K562 (cell line): ENCODE measurements around the gene HDGFL2. TPM values are rescaled to one million over a fixed set of nuclear protein-coding genes. Genes with fewer than 3 reads are reported as not detected.

Experiments used
- ATAC-seq: fragments of 200-7000 bp; cut with Tn5 transposase; 3 replicates; pipeline ENCODE4 v1.9.1; 2020; ENCODE audit warnings: moderate library complexity
- BruUV-seq: library from RNA; stranded (reverse); fragments of 400-500 nt; replicated peaks from 2 replicates; lab custom pipeline; 2021; lab: Mats Ljungman, UMichigan
- CTCF ChIA-PET: fragments of 300-600 bp; formaldehyde crosslinking; extraction: SDS; loops from one replicate; lab custom pipeline; 2021; ENCODE audit warnings: low intra/inter-chr PET ratio; lab: Yijun Ruan, JAX
- POLR2A ChIA-PET: fragments of 300-600, 350-650 bp; sonication (Branson Sonifier 250); formaldehyde crosslinking; extraction: SDS; loops from one replicate; lab custom pipeline; 2021; ENCODE audit warnings: antibody characterized with exemption, inconsistent platforms; lab: Yijun Ruan, JAX
- DNase-seq, 4 experiments: peaks; one replicate each; pipeline versions ENCODE4 v3.0.0 to v3.0.0-alpha.2; 2011 to 2018; ENCODE audit warnings: low spot score in 3 of 4, mixed read lengths in 3 of 4; ENCODE audit errors: extremely low read depth in 1 of 4
- FAIRE-seq: peaks from 2 replicates; lab custom pipeline; 2011; peaks lifted over from hg19 to GRCh38; lab: Jason Lieb, UNC
- H2AFZ ChIP-seq: 2 replicates; pipeline ENCODE4 v1.6.0; 2011; ENCODE audit warnings: low read depth, low read length, control low read depth, inconsistent platforms
- H3K27ac ChIP-seq: fragments of 200-600 bp; 3 replicates; pipeline ENCODE4 v1.8.0; 2011; ENCODE audit warnings: low read depth, mild to moderate bottlenecking, control low read depth, inconsistent platforms, low read length, moderate library complexity, mixed read lengths; ENCODE audit errors: extremely low read depth
- H3K27me3 ChIP-seq, 2 experiments: fragments of 300-600 bp in 1 of 2; 2 replicates in 1 of 2; 3 replicates in 1 of 2; pipeline versions ENCODE4 v1.6.0 to v1.8.0; 2011; ENCODE audit warnings: inconsistent platforms in 2 of 2, low read length in 2 of 2, mild to moderate bottlenecking in 1 of 2, mixed read lengths in 1 of 2, moderate library complexity in 1 of 2; ENCODE audit not compliant: control insufficient read depth in 2 of 2, insufficient read depth in 2 of 2
- H3K36me3 ChIP-seq: fragments of 300-600 bp; 3 replicates; pipeline ENCODE4 v1.8.0; 2011; ENCODE audit warnings: mild to moderate bottlenecking, low read length, inconsistent platforms; ENCODE audit not compliant: control insufficient read depth, insufficient read depth
- H3K4me1 ChIP-seq, 2 experiments: fragments of 200-600 bp in 1 of 2; replicated peaks in 1 of 2; 2 replicates in 1 of 2; 3 replicates in 1 of 2; pipeline versions ENCODE4 v1.5.1 to v1.8.0; 2011; ENCODE audit warnings: inconsistent platforms in 2 of 2, low read length in 2 of 2, mild to moderate bottlenecking in 1 of 2, mixed read lengths in 1 of 2, moderate library complexity in 1 of 2; ENCODE audit not compliant: control insufficient read depth in 2 of 2, insufficient read depth in 2 of 2
- H3K4me2 ChIP-seq: 2 replicates; pipeline ENCODE4 v1.6.1; 2011; ENCODE audit warnings: low read length, control low read depth, inconsistent platforms, mixed read lengths; ENCODE audit not compliant: insufficient read depth
- H3K4me3 ChIP-seq: fragments of 200-600 bp; sonication (generic), shearing (Covaris generic); 2 replicates; pipeline ENCODE4 v1.5.1; 2016; ENCODE audit warnings: control low read depth, inconsistent platforms
- H3K79me2 ChIP-seq: fragments of 200-600 bp; 3 replicates; pipeline ENCODE4 v1.8.0; 2011; ENCODE audit warnings: low read length, inconsistent platforms; ENCODE audit not compliant: control insufficient read depth, insufficient read depth
- H3K9ac ChIP-seq, 2 experiments: 2 replicates each; pipeline versions ENCODE4 v1.6.0 to v1.6.1; 2011; ENCODE audit warnings: low read depth in 2 of 2, low read length in 2 of 2, control low read depth in 1 of 2, inconsistent platforms in 1 of 2, mild to moderate bottlenecking in 1 of 2, mixed read lengths in 1 of 2; ENCODE audit not compliant: insufficient read depth in 1 of 2
- H3K9me1 ChIP-seq: one replicate; pipeline ENCODE4 v1.6.0; 2011; ENCODE audit warnings: inconsistent platforms, mild to moderate bottlenecking, low read length, moderate library complexity; ENCODE audit not compliant: control insufficient read depth, insufficient read depth
- H3K9me3 ChIP-seq: replicated peaks from 2 replicates; pipeline ENCODE4 v1.5.1; 2011; ENCODE audit warnings: low read depth, low read length, inconsistent platforms; ENCODE audit not compliant: control insufficient read depth, insufficient read depth
- H4K20me1 ChIP-seq: replicated peaks from 2 replicates; pipeline ENCODE4 v1.6.1; 2011; ENCODE audit warnings: low read length, inconsistent platforms, mixed read lengths; ENCODE audit not compliant: control insufficient read depth, insufficient read depth
- CTCF ChIP-seq, 3 experiments: IDR thresholded peaks in 2 of 3; conservative IDR thresholded peaks in 1 of 3; 2 replicates each; pipeline ENCODE4 v1.5.1; 2011 to 2012; ENCODE audit warnings: low read length in 3 of 3, mild to moderate bottlenecking in 3 of 3, control low read depth in 2 of 3, improper control_type of control experiment in 1 of 3, inconsistent platforms in 1 of 3, low read depth in 1 of 3, mixed read lengths in 1 of 3, moderate library complexity in 1 of 3; ENCODE audit not compliant: insufficient read depth in 2 of 3
- FOSL1 ChIP-seq: fragments of 200-800 bp; sonication (Bioruptor generic); conservative IDR thresholded peaks from 2 replicates; pipeline ENCODE4 v1.6.1; 2016; ENCODE audit warnings: missing genetic modification characterization, missing compliant biosample characterization
- GTF2A2 ChIP-seq: IDR thresholded peaks from 2 replicates; pipeline ENCODE4 v1.6.1; 2016; ENCODE audit warnings: mild to moderate bottlenecking, missing genetic modification characterization, missing compliant biosample characterization
- HMGN3 ChIP-seq: IDR thresholded peaks from 2 replicates; pipeline ENCODE4 v1.6.1; 2011; ENCODE audit warnings: borderline replicate concordance, low read depth, mild to moderate bottlenecking, mixed read lengths, low read length; ENCODE audit not compliant: insufficient read length; ENCODE audit errors: extremely low read depth
- MYBL2 ChIP-seq, 2 experiments: fragments of 450-650 bp in 1 of 2; sonication (generic) in 1 of 2; formaldehyde crosslinking in 1 of 2; IDR thresholded peaks; 2 replicates each; pipeline versions ENCODE4 v1.6.1 to v1.8.1; 2017 to 2022; ENCODE audit warnings: borderline replicate concordance in 1 of 2, inconsistent platforms in 1 of 2, low read depth in 1 of 2, mild to moderate bottlenecking in 1 of 2, missing genetic modification reagents in 1 of 2, moderate library complexity in 1 of 2
- NCOA1 ChIP-seq: fragments of 450-650 bp; IDR thresholded peaks from 2 replicates; pipeline ENCODE4 v1.6.1; 2016; ENCODE audit warnings: low read depth
- NFIX ChIP-seq: fragments of 250-450 bp; sonication (Bioruptor Pico); IDR thresholded peaks from 2 replicates; pipeline ENCODE4 v1.4.0; 2020; ENCODE audit warnings: low read depth, mild to moderate bottlenecking, moderate library complexity
- NRF1 ChIP-seq, 2 experiments: fragments of 450-650 bp; IDR thresholded peaks in 1 of 2; conservative IDR thresholded peaks in 1 of 2; 2 replicates each; pipeline ENCODE4 v1.6.1; 2014; ENCODE audit warnings: mild to moderate bottlenecking in 2 of 2
- POLR2G ChIP-seq: fragments of 200-400 bp; formaldehyde crosslinking; IDR thresholded peaks from 2 replicates; pipeline ENCODE4 v1.6.1; 2017; ENCODE audit warnings: low read depth, mild to moderate bottlenecking, antibody characterized with exemption, low read length, moderate library complexity
- PTRF ChIP-seq: fragments of 450-650 bp; IDR thresholded peaks from 2 replicates; pipeline ENCODE4 v1.6.1; 2016; ENCODE audit warnings: mild to moderate bottlenecking, missing genetic modification characterization, missing compliant biosample characterization
- RBFOX2 ChIP-seq: fragments of 200-400 bp; formaldehyde crosslinking; IDR thresholded peaks from 2 replicates; pipeline ENCODE4 v1.6.1; 2017; ENCODE audit warnings: low read depth, mild to moderate bottlenecking, low read length, moderate library complexity
- SIN3A ChIP-seq, 2 experiments: fragments of 150-350 bp in 1 of 2; IDR thresholded peaks; 2 replicates each; pipeline ENCODE4 v1.6.1; 2011 to 2016; ENCODE audit warnings: borderline replicate concordance in 2 of 2, low read depth in 2 of 2, low read length in 2 of 2, mild to moderate bottlenecking in 2 of 2, moderate library complexity in 2 of 2; ENCODE audit not compliant: control insufficient read depth in 1 of 2
- SP1 ChIP-seq: sonication (generic); formaldehyde crosslinking; IDR thresholded peaks from 2 replicates; pipeline ENCODE4 v1.8.1; 2022; ENCODE audit warnings: mild to moderate bottlenecking, missing genetic modification reagents
- SPI1 ChIP-seq: IDR thresholded peaks from 2 replicates; pipeline ENCODE4 v1.6.1; 2011; ENCODE audit warnings: low read depth, low read length, control low read depth, borderline replicate concordance
- ZFP36 ChIP-seq: fragments of 150-350 bp; IDR thresholded peaks from 2 replicates; pipeline ENCODE4 v1.6.1; 2018; ENCODE audit warnings: low read length, low read depth; ENCODE audit not compliant: partially characterized antibody
- ZNF431 ChIP-seq: sonication (generic); formaldehyde crosslinking; IDR thresholded peaks from 2 replicates; pipeline ENCODE4 v1.8.0; 2022; ENCODE audit warnings: mild to moderate bottlenecking, missing genetic modification reagents
- WGBS: fragments of 100-300 bp; shearing (Covaris generic); methylation state at CpG from one replicate; pipeline ENCODE4 v1.1.6; 2016; ENCODE audit warnings: low coverage, mixed read lengths; ENCODE audit not compliant: insufficient coverage; ENCODE audit errors: missing lambda C conversion rate; 5-methylcytosine and 5-hydroxymethylcytosine counted together
- in situ Hi-C: fragments of 300-500 bp; cut with MboI; formaldehyde crosslinking; loops from 4 replicates; pipeline ENCODE4 v1.15.0; 2018; ENCODE audit warnings: inconsistent platforms, mixed read lengths
- intact Hi-C: fragments of 100-400 bp; cut with micrococcal nuclease; formaldehyde crosslinking; loops from 2 replicates; pipeline ENCODE4 v1.14.2; 2022
- polyA plus RNA-seq, 8 experiments: library from polyadenylated mRNA; depleted of rRNA in 4 of 8; stranded (reverse) in 5 of 8; unstranded in 3 of 8; fragments of >200 nt; fragmentation: Nextera tagmentation in 2 of 8; fragmentation: Illumina TruSeq in 1 of 8; extraction: Ambion mirVana in 2 of 8; extraction: Trizol in 1 of 8; gene quantifications; 2 replicates each; pipeline versions ENCODE4 v1.2.1 to v1.2.3, GENCODE V29; 2011 to 2014; ENCODE audit warnings: inconsistent platforms in 1 of 8, missing spikeins in 1 of 8
- total RNA-seq, 7 experiments: library from RNA; depleted of rRNA in 6 of 7; stranded (reverse); fragments of >200 nt in 6 of 7; fragmentation: Illumina TruSeq in 2 of 7; extraction: Trizol in 2 of 7; gene quantifications; 2 replicates each; pipeline versions ENCODE4 v1.2.1 to v1.2.3, GENCODE V29; 2011 to 2021; ENCODE audit warnings: low replicate concordance in 1 of 7
- TF ChIP-seq, protein P1 (sequence below): sonication (generic); formaldehyde crosslinking; IDR thresholded peaks from 2 replicates; pipeline ENCODE4 v1.8.0; 2022; ENCODE audit warnings: mild to moderate bottlenecking, missing genetic modification reagents

Gene HDGFL2
- total and polyA plus RNA-seq, 9 of the 15 experiments (the other 6 are each of a cell fraction or from before 2014, with no cell fraction given): 0.13 to 61.7 (median 16.0) TPM

DNA sequence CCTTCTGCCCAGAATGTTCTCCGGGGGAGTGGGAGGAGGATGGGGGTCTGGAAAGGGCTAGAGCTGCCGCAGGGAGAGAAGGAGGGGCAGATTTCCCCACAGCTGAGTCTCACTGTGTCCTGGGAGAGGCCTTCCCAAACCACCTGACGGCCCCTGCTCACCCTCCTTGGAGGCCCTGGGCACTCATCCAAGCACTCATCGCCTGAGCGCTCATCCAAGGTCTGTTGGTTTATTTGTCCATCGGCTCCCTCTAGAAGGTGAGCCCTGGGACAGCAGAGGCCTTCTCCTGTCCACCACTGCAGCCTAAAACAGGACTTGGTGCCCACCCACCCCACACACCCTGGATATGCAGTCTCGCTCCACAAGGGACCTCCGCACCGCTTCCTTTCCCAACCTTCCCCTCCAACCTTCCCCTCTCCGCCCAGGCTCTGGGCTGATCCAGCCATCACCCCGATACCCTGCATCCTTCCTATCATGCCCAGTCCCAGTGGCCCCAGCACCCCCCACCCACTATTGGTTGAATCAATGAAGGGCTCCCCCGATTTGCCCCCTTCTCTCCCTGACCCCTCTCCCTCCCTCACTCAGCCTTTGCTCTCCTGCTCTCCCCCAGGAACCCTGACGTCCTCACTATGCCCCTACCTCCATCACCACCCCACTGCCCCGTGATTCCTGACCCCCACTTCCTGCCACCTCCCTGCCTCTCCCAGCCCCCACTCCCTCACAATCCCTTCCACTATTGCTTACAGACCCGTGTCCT is 16.2 kb upstream of the HDGFL2 start:
- peak in 3 of 4 experiments; percentile 25 to 72 (median 46) for DNase-seq
- ChIA-PET CTCF (no interaction called here), POLR2A (interaction anchor here (0.5 to 6.3 kb wide), 10 partner anchors 9 to 470 kb away, joined by 3 to 60 read pairs (median 4); partner anchors contain the start of genes CHAF1A, EEF2 and HDGFL2)
- peaks cover 2% of the 10 kb centered on the region for H3K9me1 ChIP-seq
- peak overlapping the region; percentile 76 to 85; a peak in 3 of 4 replicates for H3K9ac ChIP-seq
- in situ Hi-C loops (no loop called here), intact Hi-C loops (no loop called here)
- peak; percentile 60 for ATAC-seq
- H3K36me3 ChIP-seq: peaks cover 38% of the 10 kb centered on the region; the same call in 2 of the 3 replicates
- H3K27me3 ChIP-seq: no peaks in the 10 kb centered on the region
- WGBS: 29% methylated on average over 14 of the region's 15 CpGs
- peaks cover 21 to 57% of the 10 kb centered on the region in 2 experiments for H3K4me1 ChIP-seq
- no peak overlapping the region for H2AFZ ChIP-seq
- H3K9me3 ChIP-seq: no peaks in the 10 kb centered on the region
- H3K4me2 ChIP-seq: peak overlapping the region; percentile 96
- no TSS peak for BruUV-seq
- peaks cover 5% of the 10 kb centered on the region; the same call in 1 of the 2 replicates for H4K20me1 ChIP-seq
- H3K79me2 ChIP-seq: peaks cover 34% of the 10 kb centered on the region
- H3K4me3 ChIP-seq: peak overlapping the region; percentile 67
- H3K27ac ChIP-seq: peak overlapping the region; percentile 76
- no peak for FAIRE-seq
- TF ChIP-seq PTRF (tag) (no peak), MYBL2 (IDR thresholded peaks at IDR 0.05; ENCODE audit: low read depth) (no peak), MYBL2 (CRISPR knock-in tag; IDR thresholded peaks at IDR 0.05; ENCODE audit: borderline replicate concordance) (no peak), NFIX (CRISPR knock-in tag) (no peak), SP1 (CRISPR knock-in tag) (peak; percentile 36; the same call in 1 of the 2 replicates), SPI1 (0 out of 2 replicates have a peak, but pooled peaks have one; percentile 3), ZFP36 (peak; percentile 23), POLR2G (peak; percentile 34; the same call in 1 of the 2 replicates), CTCF (IDR thresholded peaks at IDR 0.05 in 2 of 3, conservative IDR thresholded peaks at IDR 0.05 in 1 of 3; ENCODE audit: insufficient read depth in 2 of 3, low read depth in 1 of 3, low read length in 3 of 3) (peak in 2 of 3 experiments; percentile 20 to 29; a peak in 3 of 6 replicates), NRF1 (conservative IDR thresholded peaks at IDR 0.05 in 1 of 2, IDR thresholded peaks at IDR 0.05 in 1 of 2) (0 out of 4 replicates have a peak, but pooled peaks of 1 of the 2 experiments have one; percentile 12), SIN3A (IDR thresholded peaks at IDR 0.05; ENCODE audit: borderline replicate concordance in 2 of 2, control insufficient read depth in 1 of 2, low read depth in 2 of 2, low read length in 2 of 2) (peak in 1 of 2 experiments; percentile 12; a peak in 2 of 4 replicates), NCOA1 (no peak), GTF2A2 (no peak), RBFOX2 (peak; percentile 54), FOSL1 (tag) (no peak; the same call in 1 of the 2 replicates), HMGN3 (no peak), ZNF431 (no peak)
- TF ChIP-seq, protein P1, sequence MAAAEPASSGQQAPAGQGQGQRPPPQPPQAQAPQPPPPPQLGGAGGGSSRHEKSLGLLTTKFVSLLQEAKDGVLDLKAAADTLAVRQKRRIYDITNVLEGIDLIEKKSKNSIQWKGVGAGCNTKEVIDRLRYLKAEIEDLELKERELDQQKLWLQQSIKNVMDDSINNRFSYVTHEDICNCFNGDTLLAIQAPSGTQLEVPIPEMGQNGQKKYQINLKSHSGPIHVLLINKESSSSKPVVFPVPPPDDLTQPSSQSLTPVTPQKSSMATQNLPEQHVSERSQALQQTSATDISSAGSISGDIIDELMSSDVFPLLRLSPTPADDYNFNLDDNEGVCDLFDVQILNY (CRISPR knock-in tag): no peak
